ENCODE results near the gene ING4.

DNA sequence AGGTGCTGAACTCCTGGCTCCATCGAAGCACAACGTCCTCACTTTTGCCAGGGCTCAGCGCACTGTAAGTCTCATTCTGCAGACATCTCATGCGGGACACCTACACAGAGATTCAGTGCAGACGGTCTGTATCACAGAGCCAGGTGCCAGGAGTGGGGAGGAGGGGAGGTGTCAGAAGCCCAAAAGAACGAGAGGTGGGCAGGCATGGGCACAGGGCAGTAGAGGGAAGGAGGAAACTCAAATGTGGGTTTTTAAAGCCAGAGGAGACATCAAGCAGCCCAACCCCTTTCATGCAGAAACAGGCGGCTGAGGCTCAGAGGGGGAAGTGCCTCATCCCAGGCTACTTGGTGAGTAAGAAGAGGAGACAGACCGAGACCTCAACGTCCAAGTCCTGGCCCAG, 24.6 kb downstream of the ING4 start:
- TF ChIP-seq, protein P1, sequence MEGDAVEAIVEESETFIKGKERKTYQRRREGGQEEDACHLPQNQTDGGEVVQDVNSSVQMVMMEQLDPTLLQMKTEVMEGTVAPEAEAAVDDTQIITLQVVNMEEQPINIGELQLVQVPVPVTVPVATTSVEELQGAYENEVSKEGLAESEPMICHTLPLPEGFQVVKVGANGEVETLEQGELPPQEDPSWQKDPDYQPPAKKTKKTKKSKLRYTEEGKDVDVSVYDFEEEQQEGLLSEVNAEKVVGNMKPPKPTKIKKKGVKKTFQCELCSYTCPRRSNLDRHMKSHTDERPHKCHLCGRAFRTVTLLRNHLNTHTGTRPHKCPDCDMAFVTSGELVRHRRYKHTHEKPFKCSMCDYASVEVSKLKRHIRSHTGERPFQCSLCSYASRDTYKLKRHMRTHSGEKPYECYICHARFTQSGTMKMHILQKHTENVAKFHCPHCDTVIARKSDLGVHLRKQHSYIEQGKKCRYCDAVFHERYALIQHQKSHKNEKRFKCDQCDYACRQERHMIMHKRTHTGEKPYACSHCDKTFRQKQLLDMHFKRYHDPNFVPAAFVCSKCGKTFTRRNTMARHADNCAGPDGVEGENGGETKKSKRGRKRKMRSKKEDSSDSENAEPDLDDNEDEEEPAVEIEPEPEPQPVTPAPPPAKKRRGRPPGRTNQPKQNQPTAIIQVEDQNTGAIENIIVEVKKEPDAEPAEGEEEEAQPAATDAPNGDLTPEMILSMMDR (IDR thresholded peaks at IDR 0.05) = no peak
- TF ChIP-seq POLR2A (IDR thresholded peaks at IDR 0.05) = no peak

Measured in adrenal gland (tissue), 5 donors.